Measurements from ENCODE around the gene OSBPL10. TPM values are rescaled to one million over a fixed set of nuclear protein-coding genes. Genes with fewer than 3 reads are reported as not detected.
"Not testable (repeated sequence)": the region's sequence is repeated elsewhere in the genome, so short reads cannot be mapped to it uniquely, and the experiment has no call there.

Gene OSBPL10
- total and polyA plus RNA-seq, 3 donors from 2014 or later, result 113 to 175 (median 160) TPM

GRCh38 chr3:31875437-31875836, 105.6 kb downstream of the OSBPL10 start:
- Histone ChIP-seq H3K4me1 (no peaks in the 10 kb centered on the region), H3K4me3 (no peak overlapping the region), H3K27ac (no peak overlapping the region), H3K9me3 (no peaks in the 10 kb centered on the region), H3K36me3 (ENCODE audit: low read depth, missing control alignments) (no peaks in the 10 kb centered on the region), H3K27me3 (no peaks in the 10 kb centered on the region)
- DNase-seq, result no peak
- WGBS, 2 donors, result 68 to 91% methylated on average over 2 of the region's 2 CpGs
- intact Hi-C loops (cut with DNase I; ENCODE audit: low total_unique reads), result no loop called here
- TF ChIP-seq CTCF (IDR thresholded peaks at IDR 0.05) (no peak), POLR2A (IDR thresholded peaks at IDR 0.05) (no peak)

GRCh38 chr3:31873254-31873820, 107.7 kb downstream of the OSBPL10 start:
- no peaks in the 10 kb centered on the region for H3K9me3 ChIP-seq
- WGBS, 2 donors, result 55 to 57% methylated on average over 5 of the region's 5 CpGs
- DNase-seq, result no peak
- TF ChIP-seq CTCF (IDR thresholded peaks at IDR 0.05) (no peak), POLR2A (IDR thresholded peaks at IDR 0.05) (no peak)
- H3K36me3 ChIP-seq (ENCODE audit: low read depth, missing control alignments), result no peaks in the 10 kb centered on the region
- no peaks in the 10 kb centered on the region for H3K4me1 ChIP-seq
- H3K27ac ChIP-seq, result no peak overlapping the region
- no peaks in the 10 kb centered on the region for H3K27me3 ChIP-seq
- H3K4me3 ChIP-seq, result no peak overlapping the region
- intact Hi-C loops (cut with DNase I; ENCODE audit: low total_unique reads), result no loop called here

- no peak for DNase-seq
- no peaks in the 10 kb centered on the region for H3K27me3 ChIP-seq
These were observed 109.0 kb downstream of the OSBPL10 start for GRCh38 chr3:31871939-31872507.

GRCh38 chr3:31870111-31870510, 111.0 kb downstream of the OSBPL10 start:
- H3K27me3 ChIP-seq; H3K27ac ChIP-seq; H3K36me3 ChIP-seq (ENCODE audit: low read depth, missing control alignments); DNase-seq; H3K9me3 ChIP-seq; intact Hi-C loops (cut with DNase I; ENCODE audit: low total_unique reads); H3K4me1 ChIP-seq: not testable (repeated sequence)
- H3K4me3 ChIP-seq, result peak overlapping the region; percentile 18 to 44
- 80 to 98% methylated on average over 3 to 18 of the region's 28 CpGs for WGBS, 2 donors

More at GRCh38 chr3:31871939-31872507, 109.0 kb downstream of the OSBPL10 start:
- no peaks in the 10 kb centered on the region for H3K36me3 ChIP-seq (ENCODE audit: low read depth, missing control alignments)
- no peak overlapping the region for H3K27ac ChIP-seq
- 61 to 65% methylated on average over 5 of the region's 5 CpGs for WGBS, 2 donors
- H3K4me3 ChIP-seq, result no peak overlapping the region
- H3K4me1 ChIP-seq, result no peaks in the 10 kb centered on the region
- TF ChIP-seq POLR2A (IDR thresholded peaks at IDR 0.05) (no peak), CTCF (IDR thresholded peaks at IDR 0.05) (no peak)
- no peaks in the 10 kb centered on the region for H3K9me3 ChIP-seq
- intact Hi-C loops (cut with DNase I; ENCODE audit: low total_unique reads), result no loop called here

- TF ChIP-seq POLR2A (IDR thresholded peaks at IDR 0.05) (no peak), CTCF (IDR thresholded peaks at IDR 0.05) (no peak)
- Histone ChIP-seq H3K27ac (no peak overlapping the region), H3K27me3 (no peaks in the 10 kb centered on the region), H3K36me3 (ENCODE audit: low read depth, missing control alignments) (no peaks in the 10 kb centered on the region), H3K4me1 (no peaks in the 10 kb centered on the region), H3K4me3 (no peak overlapping the region), H3K9me3 (no peaks in the 10 kb centered on the region)
- intact Hi-C loops (cut with DNase I; ENCODE audit: low total_unique reads), result no loop called here
- no peak for DNase-seq
- 88% methylated on average over 5 of the region's 5 CpGs for WGBS, 2 donors
These were observed 112.8 kb downstream of the OSBPL10 start for GRCh38 chr3:31868236-31868635.
